OCI-LY3 (cell line): Measurements from ENCODE around the gene COA8.

Experiments
- CTCF ChIP-seq: fragments of 200-600, 300-600 bp; sonication (generic); IDR thresholded peaks from 2 replicates; pipeline ENCODE4 v1.5.1; 2014; ENCODE audit warnings: antibody characterized with exemption, low read length, low read depth
- EZH2phosphoT487 ChIP-seq: fragments of 200-600 bp; shearing (Covaris generic); IDR thresholded peaks from 2 replicates; pipeline ENCODE4 v1.6.1; 2018; ENCODE audit warnings: antibody characterized with exemption, mixed run types, low read depth

- TF ChIP-seq CTCF, result no peak
- TF ChIP-seq EZH2phosphoT487, result no peak
Measured at GRCh38 chr14:103537175-103537990, 25.4 kb upstream of the COA8 start.
